ENCODE data around the gene BRD4.
A peak's percentile ranks its signal among the peaks of the same experiment; 100 is the strongest.

GRCh38 chr19:15260939-15261338 is 71.4 kb downstream of the BRD4 start:
- peak; percentile 56 for TF ChIP-seq CTCF (conservative IDR thresholded peaks at IDR 0.05; ENCODE audit: low read length)
- no peak for TF ChIP-seq EZH2phosphoT487 (IDR thresholded peaks at IDR 0.05; ENCODE audit: borderline replicate concordance, low read depth, low read length)

All from OCI-LY7 (cell line).